ENCODE data around the gene ADAM12.

- TF ChIP-seq REST (IDR thresholded peaks at IDR 0.05; ENCODE audit: low read depth): no peak
- no peak for TF ChIP-seq EP300 (IDR thresholded peaks at IDR 0.05; ENCODE audit: borderline replicate concordance)
- TF ChIP-seq NFIC (IDR thresholded peaks at IDR 0.05): no peak
Observed at GRCh38 chr10:126290232-126290631, 98.0 kb downstream of the ADAM12 start.
